OCI-LY1 (cell line): ENCODE measurements around the gene MCC.

Experiments
- H2AFZ ChIP-seq: fragments of 200-600 bp; sonication (generic), shearing (Covaris generic); 2 replicates; pipeline ENCODE4 v1.6.0; 2014; ENCODE audit warnings: antibody characterized with exemption, mild to moderate bottlenecking, low read length
- H3F3A ChIP-seq: fragments of 200-600 bp; sonication (generic), shearing (Covaris generic); 2 replicates; pipeline ENCODE4 v1.6.0; 2014; ENCODE audit warnings: mild to moderate bottlenecking, antibody characterized with exemption, low read length, moderate library complexity; ENCODE audit not compliant: insufficient read depth
- H3K27ac ChIP-seq: fragments of 200-600 bp; sonication (generic); 2 replicates; pipeline ENCODE4 v1.5.1; 2014; ENCODE audit warnings: low read length, mixed run types, mild to moderate bottlenecking, low read depth; ENCODE audit not compliant: poor library complexity, severe bottlenecking
- H3K27me3 ChIP-seq: fragments of 200-600 bp; sonication (generic); 2 replicates; pipeline ENCODE4 v1.6.0; 2014; ENCODE audit warnings: antibody characterized with exemption, mild to moderate bottlenecking, low read length, moderate library complexity; ENCODE audit not compliant: insufficient read depth
- H3K36me3 ChIP-seq: fragments of 200-600 bp; sonication (generic); 2 replicates; pipeline ENCODE4 v1.6.1; 2014; ENCODE audit warnings: mild to moderate bottlenecking, antibody characterized with exemption, low read length, moderate library complexity, mixed read lengths; ENCODE audit not compliant: insufficient read depth
- H3K4me1 ChIP-seq: fragments of 200-600 bp; sonication (generic); 2 replicates; pipeline ENCODE4 v1.5.1; 2014; ENCODE audit warnings: mild to moderate bottlenecking, low read length, moderate library complexity; ENCODE audit not compliant: insufficient read depth, severe bottlenecking
- H3K4me2 ChIP-seq: fragments of 200-600 bp; sonication (generic), shearing (Covaris generic); 2 replicates; pipeline ENCODE4 v1.6.1; 2014; ENCODE audit warnings: low read length
- H3K4me3 ChIP-seq: fragments of 200-600 bp; sonication (generic); 2 replicates; pipeline ENCODE4 v1.5.1; 2014; ENCODE audit warnings: low read length, low read depth, mild to moderate bottlenecking, mixed read lengths; ENCODE audit not compliant: poor library complexity, severe bottlenecking
- H3K79me2 ChIP-seq: fragments of 200-600 bp; shearing (Covaris generic); 2 replicates; pipeline ENCODE4 v1.6.1; 2016; ENCODE audit warnings: mixed run types, low read length, mixed read lengths; ENCODE audit not compliant: insufficient read depth
- H3K9ac ChIP-seq: fragments of 200-600 bp; sonication (generic), shearing (Covaris generic); 2 replicates; pipeline ENCODE4 v1.6.1; 2014; ENCODE audit warnings: mild to moderate bottlenecking, low read length, mixed read lengths
- H3K9me2 ChIP-seq: fragments of 200-600 bp; sonication (generic), shearing (Covaris generic); 2 replicates; pipeline ENCODE4 v1.6.1; 2014; ENCODE audit warnings: low read depth, mild to moderate bottlenecking, low read length, mixed read lengths
- H3K9me3 ChIP-seq: fragments of 200-600 bp; shearing (Covaris generic); 2 replicates; pipeline ENCODE4 v1.6.1; 2014; ENCODE audit warnings: low read length, mixed read lengths
- H4K20me1 ChIP-seq: fragments of 200-600 bp; sonication (generic), shearing (Covaris generic); 2 replicates; pipeline ENCODE4 v1.6.0; 2016; ENCODE audit warnings: mild to moderate bottlenecking, low read length; ENCODE audit not compliant: insufficient read depth
- CTCF ChIP-seq: fragments of 200-600 bp; sonication (generic), shearing (Covaris generic); IDR thresholded peaks from 2 replicates; pipeline ENCODE4 v1.5.1; 2017; ENCODE audit warnings: mild to moderate bottlenecking, antibody characterized with exemption, low read length, moderate library complexity, mixed read lengths
- EZH2 ChIP-seq: fragments of 200-600 bp; sonication (generic), shearing (Covaris generic); IDR thresholded peaks from 2 replicates; pipeline ENCODE4 v1.8.0; 2017; ENCODE audit warnings: borderline replicate concordance, mixed run types, mild to moderate bottlenecking, antibody characterized with exemption, low read length, moderate library complexity, mixed read lengths

MCC gene

GRCh38 chr5:113128641-113129330 is 359.5 kb downstream of the MCC start:
- H3K27me3 ChIP-seq, result no peaks in the 10 kb centered on the region
- no peak overlapping the region for H2AFZ ChIP-seq
- H3K36me3 ChIP-seq, result no peaks in the 10 kb centered on the region
- H3K4me3 ChIP-seq, result no peak overlapping the region
- H3K27ac ChIP-seq, result no peak overlapping the region
- H3K9ac ChIP-seq, result no peak overlapping the region
- no peaks in the 10 kb centered on the region for H3K9me3 ChIP-seq
- H3K4me2 ChIP-seq, result no peak overlapping the region
- H3K79me2 ChIP-seq, result no peaks in the 10 kb centered on the region
- H4K20me1 ChIP-seq, result no peaks in the 10 kb centered on the region
- no peaks in the 10 kb centered on the region for H3K4me1 ChIP-seq
- no peaks in the 10 kb centered on the region for H3K9me2 ChIP-seq
- H3F3A ChIP-seq, result no peaks in the 10 kb centered on the region
- TF ChIP-seq EZH2, result no peak
- TF ChIP-seq CTCF, result no peak

GRCh38 chr5:113128082-113128481 is 360.2 kb downstream of the MCC start:
- no peaks in the 10 kb centered on the region for H3K4me1 ChIP-seq
- H3K9me3 ChIP-seq, result no peaks in the 10 kb centered on the region
- TF ChIP-seq EZH2 (no peak), CTCF (no peak)
- H3F3A ChIP-seq, result no peaks in the 10 kb centered on the region
- H3K36me3 ChIP-seq, result no peaks in the 10 kb centered on the region
- no peak overlapping the region for H3K4me2 ChIP-seq
- H3K79me2 ChIP-seq, result no peaks in the 10 kb centered on the region
- H3K9ac ChIP-seq, result no peak overlapping the region
- H3K9me2 ChIP-seq, result no peaks in the 10 kb centered on the region
- no peak overlapping the region for H2AFZ ChIP-seq
- H3K27me3 ChIP-seq, result no peaks in the 10 kb centered on the region
- no peak overlapping the region for H3K27ac ChIP-seq
- H3K4me3 ChIP-seq, result no peak overlapping the region
- H4K20me1 ChIP-seq, result no peaks in the 10 kb centered on the region

GRCh38 chr5:113127021-113127420 is 361.2 kb downstream of the MCC start:
- Histone ChIP-seq H3F3A (no peaks in the 10 kb centered on the region), H3K9ac (no peak overlapping the region), H2AFZ (no peak overlapping the region), H3K27ac (no peak overlapping the region), H4K20me1 (no peaks in the 10 kb centered on the region), H3K4me2 (no peak overlapping the region), H3K36me3 (no peaks in the 10 kb centered on the region), H3K9me3 (no peaks in the 10 kb centered on the region), H3K9me2 (no peaks in the 10 kb centered on the region), H3K27me3 (no peaks in the 10 kb centered on the region), H3K4me3 (no peak overlapping the region), H3K79me2 (no peaks in the 10 kb centered on the region), H3K4me1 (no peaks in the 10 kb centered on the region)
- TF ChIP-seq EZH2 (no peak), CTCF (no peak)
